GM19351 (cell line): Measurements from ENCODE around the gene CLCN7.

Source experiments
- ATAC-seq: cut with Tn5 transposase; IDR thresholded peaks from one replicate; pipeline ENCODE4 v1.9.1; 2021; ENCODE audit warnings: mild to moderate bottlenecking, moderate library complexity; ENCODE audit not compliant: unreplicated experiment

The CLCN7 gene

DNA sequence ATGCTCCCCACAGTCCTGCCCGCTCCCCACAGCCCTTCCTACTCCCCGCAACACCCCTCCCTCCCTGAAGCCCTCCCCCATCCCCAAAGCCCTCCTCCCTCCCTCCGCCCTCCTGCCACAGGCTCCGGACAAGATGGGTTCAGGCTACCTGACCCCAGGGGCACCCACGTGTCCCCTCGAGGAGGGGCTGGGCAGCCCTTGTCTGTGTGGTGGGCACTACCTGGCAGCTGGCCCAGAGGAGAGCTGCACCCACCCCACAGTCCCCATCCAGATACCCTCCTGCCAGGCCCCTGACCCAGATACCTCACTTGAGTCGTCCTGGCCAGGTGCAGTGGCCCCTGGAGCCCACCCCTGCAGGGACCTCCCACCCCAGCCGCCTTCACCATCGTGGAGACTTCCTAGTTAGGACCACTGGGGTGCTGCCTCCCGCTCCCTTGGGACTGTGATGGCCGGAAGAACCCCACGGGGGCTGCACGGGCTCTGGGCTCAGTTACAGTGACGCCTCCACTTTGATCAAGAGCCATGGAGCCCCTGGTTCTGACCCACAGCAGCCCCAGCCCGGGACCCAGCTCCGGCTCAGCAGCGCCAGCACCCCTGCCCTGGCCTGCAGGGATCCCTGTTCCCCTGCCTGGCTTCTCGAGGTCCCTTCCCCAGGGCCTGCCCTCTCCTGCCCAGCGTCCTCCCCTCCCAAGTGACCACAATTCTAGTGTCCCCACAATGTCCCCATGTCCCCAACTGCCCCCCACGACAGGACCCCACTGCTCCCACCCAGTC lies 43.1 kb downstream of the CLCN7 start:
- no peak for ATAC-seq

- ATAC-seq: no peak
Measured at GRCh38 chr16:1430759-1431496, 43.9 kb downstream of the CLCN7 start, which contains the start of gene PERCC1. TSS of gene PERCC1 (plus strand) at chr16:1431078. CDS start at chr16:1432594, 1,516 bp downstream.

DNA sequence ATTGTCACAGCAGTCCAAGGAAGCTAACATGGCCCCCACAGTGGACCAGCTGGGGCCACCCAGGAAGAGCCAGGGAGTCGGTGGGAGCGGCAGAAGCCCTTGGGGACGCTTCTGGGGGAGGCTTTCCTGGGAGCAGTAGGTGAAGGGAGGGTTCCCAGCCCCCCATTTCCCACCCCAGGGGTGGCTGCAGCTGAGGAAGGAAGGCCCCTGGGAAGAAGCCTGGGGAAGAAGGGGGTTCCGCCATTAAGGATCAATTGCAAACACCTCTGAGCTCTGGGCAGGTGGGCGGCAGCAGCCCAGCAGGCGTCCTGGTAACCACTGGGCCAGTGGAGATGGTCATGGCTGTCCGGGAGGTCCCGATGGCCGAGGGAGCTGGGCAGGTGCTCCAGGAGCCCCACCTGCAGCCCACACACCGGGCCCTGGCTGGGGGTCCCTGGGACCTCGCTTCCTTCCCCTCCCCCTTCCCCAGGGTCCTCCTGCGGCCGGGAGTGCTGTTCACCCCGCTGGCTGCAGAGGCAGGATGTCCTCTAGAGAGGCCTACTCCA lies 44.5 kb downstream of the CLCN7 start:
- ATAC-seq: no peak

DNA sequence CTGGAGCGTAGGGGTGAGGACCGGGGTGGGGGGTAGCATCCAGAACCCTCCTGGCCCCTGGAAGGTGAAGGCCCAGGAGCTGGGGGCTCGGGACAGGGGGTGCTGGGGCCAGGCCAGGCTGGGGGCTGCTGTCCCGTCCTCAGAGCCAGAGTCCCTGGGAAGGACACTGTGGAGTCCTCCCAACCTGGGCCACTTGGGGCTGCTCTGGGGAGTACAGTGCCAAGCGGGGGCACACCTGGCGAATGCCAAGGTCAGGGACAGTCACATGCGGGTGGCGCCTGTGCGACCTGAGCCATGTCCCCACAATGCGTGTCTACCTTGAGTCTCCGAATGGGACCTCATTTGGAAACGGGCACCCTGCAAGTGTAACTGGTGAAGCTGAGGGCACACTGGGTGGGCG lies 45.2 kb downstream of the CLCN7 start:
- ATAC-seq: no peak

- no peak for ATAC-seq
Measured at GRCh38 chr16:1429012-1429411, 45.8 kb downstream of the CLCN7 start.

DNA sequence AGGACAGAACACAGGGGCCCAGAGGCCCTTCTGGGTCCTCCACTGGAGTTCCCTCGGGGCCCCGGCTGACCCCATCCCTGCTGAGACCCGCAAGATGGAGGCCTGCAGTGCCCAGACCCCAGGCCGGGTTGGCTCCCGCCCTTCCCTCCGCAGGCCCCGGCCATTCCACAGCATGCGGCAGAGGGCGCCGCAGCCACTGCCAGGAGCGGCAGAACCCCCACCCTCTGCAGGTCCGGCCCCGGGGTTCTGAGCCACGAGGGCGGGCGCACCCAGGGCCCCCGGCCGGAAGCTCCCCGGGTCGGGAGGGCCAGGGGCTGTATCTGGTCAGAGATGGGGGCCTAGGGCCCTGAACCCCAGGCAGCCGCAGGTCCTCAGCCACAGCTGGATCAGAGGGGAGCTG lies 46.3 kb downstream of the CLCN7 start:
- no peak for ATAC-seq

DNA sequence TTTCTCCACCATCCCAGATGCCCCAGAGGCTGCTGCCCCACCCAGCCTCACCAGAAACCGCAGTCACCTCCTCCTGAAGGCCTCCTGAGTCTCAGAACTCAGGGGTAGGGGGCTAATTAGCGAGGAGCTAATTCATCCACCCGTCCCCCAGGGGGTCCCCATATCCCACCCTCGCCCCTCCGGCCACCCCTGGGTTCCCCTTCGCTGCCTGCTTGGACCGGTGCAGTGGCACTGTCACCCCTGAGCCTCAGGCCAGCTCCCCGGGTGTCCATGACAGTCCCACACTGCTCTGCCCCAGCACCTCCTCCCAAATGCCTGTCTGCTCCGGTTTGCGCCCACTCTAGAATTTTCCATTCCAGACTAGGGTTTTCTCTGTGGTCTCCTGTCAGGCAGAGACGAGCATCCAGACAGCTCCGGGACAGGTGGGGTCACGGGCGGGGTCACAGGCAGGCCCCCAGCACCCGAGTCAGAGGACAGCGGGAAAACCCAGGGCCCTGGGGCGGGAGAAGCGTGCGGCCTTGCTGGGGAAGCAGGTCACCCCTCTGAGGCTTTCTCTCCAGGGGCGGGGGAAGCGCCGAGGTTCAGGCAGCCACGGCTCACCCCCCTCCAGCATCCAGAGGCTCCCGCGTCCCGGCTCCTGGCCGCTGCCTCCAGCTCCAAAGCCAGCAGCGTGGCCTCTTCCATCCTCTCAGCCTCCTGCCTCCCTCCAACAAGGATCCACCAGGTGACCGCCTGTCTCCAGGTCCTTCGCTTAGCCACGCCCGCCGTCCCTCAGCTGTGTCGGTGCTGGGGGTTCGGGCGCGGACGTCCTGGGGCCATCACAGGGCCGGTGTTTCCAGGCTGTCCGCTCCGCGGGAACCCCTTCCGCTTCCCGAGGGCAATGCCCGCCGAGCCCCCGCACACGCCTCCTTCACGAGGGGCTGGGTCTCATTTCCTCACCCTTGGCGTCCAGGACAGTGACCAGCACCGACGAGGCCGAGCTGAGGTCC lies 47.1 kb downstream of the CLCN7 start:
- ATAC-seq: no peak

- no peak for ATAC-seq
Measured at GRCh38 chr16:1426734-1427471, 47.9 kb downstream of the CLCN7 start.

GRCh38 chr16:1425616-1426370 lies 49.0 kb downstream of the CLCN7 start:
- no peak for ATAC-seq

GRCh38 chr16:1424028-1424427 lies 50.8 kb downstream of the CLCN7 start:
- no peak for ATAC-seq

- ATAC-seq: no peak
Measured at GRCh38 chr16:1422076-1422475, 52.8 kb downstream of the CLCN7 start.

DNA sequence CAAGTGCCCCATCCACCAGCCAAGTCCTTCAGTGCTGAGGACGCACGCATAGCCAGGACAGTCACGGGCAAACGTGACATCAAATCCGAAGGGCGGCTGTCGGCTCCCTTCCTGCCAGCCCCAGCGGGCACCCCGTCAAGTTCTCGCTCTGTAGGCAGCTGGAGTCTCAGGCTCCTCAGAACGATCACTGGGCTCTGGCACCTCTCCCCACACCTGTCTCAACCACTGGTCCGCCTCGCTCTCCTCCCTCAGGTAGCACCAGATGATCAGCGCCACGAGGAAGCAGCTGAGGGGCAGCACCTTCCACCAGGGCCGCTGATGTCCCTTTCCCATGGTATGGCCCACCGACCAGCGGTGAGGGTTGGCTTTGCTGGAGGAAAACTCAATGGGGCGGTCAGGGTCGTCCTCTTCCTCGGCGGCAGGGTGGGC lies 54.7 kb downstream of the CLCN7 start:
- no peak for ATAC-seq

GRCh38 chr16:1416521-1416941 lies 58.3 kb downstream of the CLCN7 start:
- no peak for ATAC-seq

GRCh38 chr16:1414532-1415260 lies 60.1 kb downstream of the CLCN7 start, which contains the start of gene UNKL:
TSS of gene UNKL (minus strand) at chr16:1414704. CDS start at chr16:1414691, 13 bp downstream.
- peak; percentile 49 for ATAC-seq

DNA sequence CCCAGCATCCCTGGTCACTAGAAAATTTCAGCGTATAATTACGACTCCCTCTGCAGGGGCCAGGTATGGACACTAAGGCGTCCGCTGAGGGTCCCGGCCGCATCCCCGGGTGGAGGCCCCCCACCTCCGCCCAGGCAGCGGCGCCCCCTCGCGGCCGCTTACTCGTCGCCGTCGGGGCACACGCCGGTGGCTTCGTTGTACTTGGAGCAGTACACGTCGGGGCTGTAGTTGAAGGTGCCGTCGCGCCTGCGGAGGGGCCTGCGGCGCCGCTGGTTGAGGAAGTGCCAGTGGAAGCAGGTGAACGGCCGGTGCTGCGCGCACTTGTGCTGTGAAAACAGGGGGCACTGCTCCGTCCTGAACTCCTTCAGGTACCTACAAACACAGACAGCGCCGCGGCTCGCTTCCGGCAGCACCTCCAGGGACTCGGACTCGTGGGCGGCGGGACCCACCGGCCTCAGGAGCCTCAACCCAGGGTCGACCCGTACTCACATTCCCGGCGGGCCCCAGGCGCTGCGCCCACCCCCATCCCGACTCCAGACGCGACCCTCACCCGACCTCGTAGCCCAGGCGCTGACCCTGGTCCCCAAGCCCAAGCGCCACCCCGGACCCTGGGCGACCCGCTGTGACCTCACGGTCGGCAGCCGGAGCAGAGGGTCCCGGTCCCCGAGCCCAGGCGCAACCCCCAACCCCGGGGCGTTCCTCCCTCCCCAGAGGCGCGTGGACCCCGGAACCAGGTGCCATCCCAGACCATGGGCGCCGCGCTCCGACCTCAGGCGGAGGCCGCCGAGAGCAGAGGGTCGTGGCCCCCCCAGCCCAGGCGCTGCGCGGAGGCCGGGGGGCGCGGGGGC lies 60.9 kb downstream of the CLCN7 start:
- peak; percentile 34 for ATAC-seq

GRCh38 chr16:1412847-1413246 lies 62.0 kb downstream of the CLCN7 start:
- ATAC-seq: no peak

DNA sequence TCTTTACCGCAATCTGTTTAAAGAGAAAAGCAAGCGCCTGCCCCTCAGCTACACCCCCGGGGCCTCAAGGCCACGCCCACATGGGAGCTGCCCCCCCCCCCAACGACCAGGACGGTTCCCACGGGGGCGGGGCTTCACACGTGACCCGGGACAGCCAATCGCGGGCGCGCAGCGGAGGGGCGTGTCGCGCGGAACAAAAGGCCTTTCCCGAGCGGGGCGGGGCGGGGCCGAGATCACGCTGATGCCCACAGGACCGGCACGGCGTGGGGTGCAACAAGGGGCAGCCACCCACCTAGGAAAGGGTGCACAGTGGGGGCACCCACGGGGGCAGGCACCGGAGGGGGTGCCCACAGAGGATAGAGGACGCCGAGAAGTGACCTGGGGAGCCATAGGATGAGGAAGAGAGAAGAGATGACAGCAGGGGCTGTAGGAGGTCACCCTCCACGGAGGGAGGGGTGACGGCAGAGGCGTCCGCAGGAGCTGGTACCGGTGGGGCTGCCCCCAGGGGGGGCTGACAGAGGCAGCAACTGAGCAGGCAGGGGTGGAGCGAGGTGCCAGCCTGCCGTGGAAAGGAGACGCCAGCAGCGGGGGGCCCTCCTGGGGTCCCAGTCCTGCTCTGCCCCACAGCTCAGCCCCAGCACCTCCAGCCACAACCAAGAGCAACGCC lies 66.5 kb downstream of the CLCN7 start:
- peak; percentile 87 for ATAC-seq
